HG02840 (cell line): ENCODE measurements around the gene SRGAP2B.
"Not testable (repeated sequence)": the region's sequence is repeated elsewhere in the genome, so short reads cannot be mapped to it uniquely, and the experiment has no call there.

Experiments
- ATAC-seq: cut with Tn5 transposase; IDR thresholded peaks from one replicate; pipeline ENCODE4 v1.9.1; 2021; ENCODE audit warnings: mild to moderate bottlenecking, moderate library complexity, moderate number of reproducible peaks; ENCODE audit not compliant: unreplicated experiment, low FRiP score

The SRGAP2B gene

DNA sequence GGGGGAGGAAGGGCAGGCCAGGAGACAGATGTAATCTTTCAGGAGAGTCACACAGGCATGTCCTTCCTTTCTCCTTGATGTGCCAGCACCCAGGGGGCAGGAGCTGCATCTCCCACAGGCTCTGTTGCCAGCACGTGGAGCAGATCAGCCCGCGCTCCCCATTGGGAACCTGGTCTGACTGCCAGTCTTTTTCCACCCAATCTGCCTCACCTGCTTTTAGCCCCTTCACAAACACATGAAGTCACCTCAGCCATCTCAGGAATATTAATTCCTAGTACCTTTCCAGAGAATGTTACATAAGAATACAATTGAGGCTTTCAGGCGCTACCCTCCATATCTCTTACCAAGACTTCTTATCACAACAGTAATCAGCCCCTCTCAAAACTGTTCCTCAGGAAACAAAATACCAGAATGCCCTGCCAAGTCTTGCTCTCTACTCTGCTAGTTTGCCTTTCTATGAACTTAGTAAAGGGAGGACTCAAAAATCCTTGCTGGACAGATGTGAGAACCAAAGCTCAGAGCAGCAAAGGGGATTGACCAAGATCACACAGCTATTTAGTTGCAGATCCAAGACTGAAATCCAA, 94.3 kb downstream of the SRGAP2B start:
- ATAC-seq: not testable (repeated sequence)

DNA sequence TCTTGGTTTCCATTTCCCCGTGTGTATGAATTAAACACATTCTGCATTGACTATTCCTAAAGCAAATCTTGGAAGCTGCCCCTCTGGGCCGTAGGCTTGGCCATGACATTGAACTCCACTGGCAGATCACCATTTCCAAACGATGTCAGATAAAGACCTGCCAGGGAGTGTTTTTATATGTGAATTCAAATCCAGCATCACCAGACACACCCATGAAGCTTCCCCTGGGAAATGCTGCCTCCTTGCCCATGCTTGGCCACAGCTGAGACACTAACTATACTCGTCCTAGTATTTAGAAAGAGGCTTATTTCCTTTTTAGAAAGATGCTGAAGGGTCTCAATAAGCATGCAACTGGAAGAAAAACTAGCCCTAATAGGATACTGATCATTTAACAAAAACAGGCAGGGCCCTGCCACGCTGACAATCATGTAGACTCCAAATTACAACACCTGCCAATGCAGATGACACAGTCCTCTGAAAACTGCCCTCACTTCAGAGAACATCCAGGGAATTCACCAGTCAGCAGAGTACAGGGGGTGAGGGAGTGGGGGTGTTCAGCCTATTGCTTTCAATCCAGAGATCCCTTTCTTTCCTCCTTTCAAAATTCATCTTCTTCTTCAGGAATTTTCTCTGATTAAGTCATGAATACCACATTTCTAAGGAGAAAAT, 94.9 kb downstream of the SRGAP2B start:
- not testable (repeated sequence) for ATAC-seq

GRCh38 chr1:144998981-144999273, 96.2 kb downstream of the SRGAP2B start:
- not testable (repeated sequence) for ATAC-seq

GRCh38 chr1:144998134-144998980, 96.8 kb downstream of the SRGAP2B start:
- not testable (repeated sequence) for ATAC-seq

GRCh38 chr1:144995833-144996410, 99.2 kb downstream of the SRGAP2B start:
- ATAC-seq: not testable (repeated sequence)

DNA sequence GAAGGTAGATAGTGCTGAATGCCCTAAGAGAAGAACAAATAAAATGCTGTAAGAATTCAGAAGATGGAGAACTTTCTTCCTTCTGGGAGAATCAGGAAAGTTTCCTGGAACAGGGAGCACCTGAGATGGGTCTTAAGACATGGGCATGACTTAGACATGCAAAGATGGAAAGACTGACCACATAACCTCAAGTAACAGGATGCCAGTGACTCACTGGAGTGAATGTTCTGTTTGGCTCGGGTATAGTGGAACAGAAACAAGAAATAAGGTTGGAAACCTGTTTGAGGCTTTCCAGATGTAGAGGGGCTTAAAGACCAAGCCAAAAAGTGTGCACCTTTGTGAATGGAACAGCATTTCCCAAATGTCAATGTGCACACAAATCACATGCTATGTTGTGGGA, 102.2 kb downstream of the SRGAP2B start:
- not testable (repeated sequence) for ATAC-seq

- ATAC-seq: not testable (repeated sequence)
Observed at GRCh38 chr1:144990611-144991010, 104.5 kb downstream of the SRGAP2B start.

DNA sequence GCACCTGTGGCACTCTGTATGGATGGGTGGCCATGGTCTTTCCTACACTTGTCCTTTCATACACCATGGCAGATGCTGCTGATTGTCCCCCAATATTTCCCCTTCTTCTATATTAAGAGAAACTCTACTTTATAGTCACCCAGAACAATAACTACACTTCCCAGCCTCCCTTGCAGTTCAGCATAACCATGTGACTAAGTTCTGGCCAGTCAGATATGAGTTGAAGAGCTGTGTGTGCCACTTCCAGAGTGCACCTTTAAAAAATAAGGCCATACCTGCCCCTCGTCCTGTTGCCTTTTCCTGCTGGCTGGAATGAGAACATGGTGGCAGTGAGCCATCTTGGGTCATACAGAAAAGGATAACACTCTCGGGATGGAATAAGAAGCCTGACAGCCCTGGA, 108.0 kb downstream of the SRGAP2B start:
- not testable (repeated sequence) for ATAC-seq

DNA sequence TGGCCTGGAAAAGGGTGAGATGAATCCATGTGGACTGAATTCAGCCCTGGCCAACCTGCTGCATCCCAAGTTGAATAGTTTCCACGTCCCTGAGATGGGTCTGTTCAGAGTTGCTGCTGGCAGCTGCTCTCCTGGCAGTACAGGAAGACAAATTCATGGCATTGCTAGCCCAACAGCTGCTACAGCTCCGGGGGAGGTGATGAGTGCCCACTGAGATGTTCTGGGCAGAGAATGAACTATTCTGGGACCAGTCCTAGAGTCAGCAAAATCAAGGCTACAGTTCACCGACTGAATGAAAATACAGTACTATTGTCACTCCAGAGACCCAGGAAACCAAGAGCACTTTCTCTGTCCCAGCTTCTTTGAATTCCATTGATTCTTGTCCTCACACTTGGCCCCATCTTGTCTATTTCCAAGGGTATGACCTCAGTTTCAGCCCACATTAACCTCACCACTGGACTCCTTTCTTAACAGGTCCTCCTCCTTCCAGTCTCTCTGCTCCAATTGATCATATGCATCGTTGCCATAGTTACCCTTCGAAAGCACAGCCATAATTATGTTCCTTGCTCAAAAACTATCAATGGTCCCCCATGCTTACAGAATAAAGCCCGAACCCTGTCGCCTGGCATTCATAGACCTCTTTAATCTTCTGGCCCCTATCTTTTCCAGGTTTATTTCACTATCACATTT, 108.8 kb downstream of the SRGAP2B start:
- not testable (repeated sequence) for ATAC-seq

- not testable (repeated sequence) for ATAC-seq
Observed at GRCh38 chr1:144985550-144986170, 109.5 kb downstream of the SRGAP2B start.

DNA sequence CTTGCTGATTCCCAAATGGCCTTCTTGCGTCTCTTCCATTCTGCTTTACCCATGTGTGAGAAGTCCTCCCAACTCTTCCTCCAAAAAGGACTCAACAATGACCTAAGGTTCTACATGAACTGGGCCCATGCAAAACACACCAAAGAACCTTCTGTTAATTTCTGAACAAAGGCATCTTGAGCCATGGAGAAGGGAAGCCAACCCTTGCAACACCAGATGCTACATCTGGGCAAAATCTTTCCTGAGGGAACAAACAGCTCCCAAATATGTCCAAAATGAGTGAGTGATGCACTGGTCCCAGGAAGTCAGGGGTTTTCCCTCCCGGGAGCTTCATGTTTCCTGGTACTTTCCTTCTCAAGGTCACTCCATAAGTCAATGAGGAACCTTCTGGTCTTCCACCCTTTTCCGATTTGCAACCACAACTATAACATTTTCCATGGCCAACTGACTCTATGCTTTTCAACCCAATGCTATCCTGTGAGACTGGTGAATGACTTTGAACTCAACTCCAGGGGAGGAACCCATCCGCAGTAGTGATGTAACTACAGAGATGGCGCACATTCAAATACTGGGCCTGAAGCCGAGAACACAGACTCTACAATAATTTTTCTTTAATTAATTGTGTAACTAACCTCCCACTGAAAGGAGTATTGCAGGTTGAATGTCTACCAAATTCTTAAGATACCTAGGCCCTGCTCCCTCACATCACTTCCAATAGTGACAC, 112.2 kb downstream of the SRGAP2B start:
- not testable (repeated sequence) for ATAC-seq

DNA sequence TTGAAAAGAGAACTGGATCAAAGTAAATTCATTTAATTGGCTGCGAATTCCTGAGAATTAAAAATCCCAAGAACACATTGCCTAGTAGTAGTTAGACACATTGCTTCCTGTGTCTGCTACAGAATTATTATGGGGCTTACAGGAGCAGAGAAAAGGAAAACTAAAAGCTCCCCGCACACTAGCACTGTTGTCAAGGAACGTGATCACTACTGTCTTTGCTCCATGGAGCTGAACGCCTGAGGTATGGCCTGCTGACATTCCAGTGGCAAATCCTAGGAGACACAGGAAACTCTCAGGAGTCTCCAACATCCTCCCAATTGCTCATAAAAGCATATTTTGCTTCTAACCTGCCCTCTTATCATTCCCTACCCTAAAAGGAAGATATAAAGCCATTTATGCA, 114.0 kb downstream of the SRGAP2B start:
- ATAC-seq: not testable (repeated sequence)

DNA sequence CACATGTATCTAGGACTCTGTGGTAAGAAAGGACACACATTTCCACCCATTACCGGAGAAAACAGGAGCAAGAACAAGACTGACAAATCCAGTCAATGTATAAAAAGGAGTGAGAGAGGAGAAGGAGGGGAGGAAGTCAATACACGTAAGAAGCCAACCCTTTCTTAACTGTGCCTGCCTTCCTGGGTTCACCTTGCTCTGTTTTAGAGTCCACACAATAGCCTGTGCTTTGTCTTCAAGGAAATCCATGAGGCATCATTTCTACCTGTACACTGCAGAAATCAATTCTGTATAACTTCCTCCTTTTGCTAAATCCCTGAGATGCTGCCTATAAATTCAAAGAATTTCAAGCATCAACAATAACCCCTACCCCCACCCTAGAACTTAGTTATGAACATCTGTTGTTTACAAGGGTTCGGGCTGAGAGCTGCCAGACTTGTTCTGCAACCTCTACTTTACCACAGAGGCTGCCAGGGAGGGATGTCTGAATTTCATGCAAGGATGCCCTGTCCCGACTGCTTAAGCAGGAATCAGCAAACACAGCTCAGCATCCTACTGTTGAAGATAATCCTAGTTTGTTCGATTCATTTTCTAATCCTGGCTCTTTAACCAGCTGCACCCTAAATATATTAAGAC, 115.0 kb downstream of the SRGAP2B start:
- not testable (repeated sequence) for ATAC-seq

DNA sequence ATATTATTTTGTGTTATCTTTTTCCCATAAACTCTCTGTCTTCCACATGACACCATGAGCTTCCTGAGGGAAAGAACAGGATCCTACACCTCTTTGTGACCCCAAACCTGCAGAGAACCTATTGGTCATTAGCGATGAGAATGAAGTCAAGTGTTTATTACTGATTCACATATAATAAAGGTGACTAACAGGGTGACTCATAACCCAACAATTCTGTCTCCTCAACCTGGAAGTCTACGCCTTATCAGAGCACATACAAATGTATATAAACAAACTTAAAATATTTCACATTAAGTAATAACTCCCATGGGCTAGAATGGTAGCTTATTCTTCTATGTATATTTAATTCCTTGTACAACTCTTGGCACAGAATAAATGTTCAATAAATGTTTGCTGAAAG, 117.3 kb downstream of the SRGAP2B start:
- ATAC-seq: not testable (repeated sequence)

- not testable (repeated sequence) for ATAC-seq
Observed at GRCh38 chr1:144971936-144972335, 123.2 kb downstream of the SRGAP2B start.

- not testable (repeated sequence) for ATAC-seq
Observed at GRCh38 chr1:144966488-144966887, 128.6 kb downstream of the SRGAP2B start.

- not testable (repeated sequence) for ATAC-seq
Observed at GRCh38 chr1:144964765-144965164, 130.4 kb downstream of the SRGAP2B start.

- ATAC-seq: not testable (repeated sequence)
Observed at GRCh38 chr1:144964186-144964585, 130.9 kb downstream of the SRGAP2B start.

- ATAC-seq: not testable (repeated sequence)
Observed at GRCh38 chr1:144963571-144963970, 131.6 kb downstream of the SRGAP2B start.
